Adrenal gland (tissue), 5 donors: ENCODE measurements around the gene TTLL11.

Experiments used
- POLR2A ChIP-seq, 2 donors: fragments of 450-650 bp; IDR thresholded peaks; one replicate each; pipeline ENCODE4 v1.6.1; 2017; ENCODE audit warnings: antibody characterized with exemption in 2 of 2, mild to moderate bottlenecking in 2 of 2, moderate library complexity in 1 of 2
- TF ChIP-seq, protein P1 (sequence below), 6 experiments: fragments of 450-650 bp in 4 of 6; fragments of 200-600 bp in 2 of 6; sonication (generic) in 1 of 6; IDR thresholded peaks; 1 replicate in 5 of 6; 2 replicates in 1 of 6; pipeline versions ENCODE4 v1.5.1 to v1.8.0; 2016 to 2021; ENCODE audit warnings: antibody characterized with exemption in 6 of 6, mild to moderate bottlenecking in 2 of 6, moderate library complexity in 1 of 6
- donor health status: DM: no; HTN: no; CAD: no.

DNA sequence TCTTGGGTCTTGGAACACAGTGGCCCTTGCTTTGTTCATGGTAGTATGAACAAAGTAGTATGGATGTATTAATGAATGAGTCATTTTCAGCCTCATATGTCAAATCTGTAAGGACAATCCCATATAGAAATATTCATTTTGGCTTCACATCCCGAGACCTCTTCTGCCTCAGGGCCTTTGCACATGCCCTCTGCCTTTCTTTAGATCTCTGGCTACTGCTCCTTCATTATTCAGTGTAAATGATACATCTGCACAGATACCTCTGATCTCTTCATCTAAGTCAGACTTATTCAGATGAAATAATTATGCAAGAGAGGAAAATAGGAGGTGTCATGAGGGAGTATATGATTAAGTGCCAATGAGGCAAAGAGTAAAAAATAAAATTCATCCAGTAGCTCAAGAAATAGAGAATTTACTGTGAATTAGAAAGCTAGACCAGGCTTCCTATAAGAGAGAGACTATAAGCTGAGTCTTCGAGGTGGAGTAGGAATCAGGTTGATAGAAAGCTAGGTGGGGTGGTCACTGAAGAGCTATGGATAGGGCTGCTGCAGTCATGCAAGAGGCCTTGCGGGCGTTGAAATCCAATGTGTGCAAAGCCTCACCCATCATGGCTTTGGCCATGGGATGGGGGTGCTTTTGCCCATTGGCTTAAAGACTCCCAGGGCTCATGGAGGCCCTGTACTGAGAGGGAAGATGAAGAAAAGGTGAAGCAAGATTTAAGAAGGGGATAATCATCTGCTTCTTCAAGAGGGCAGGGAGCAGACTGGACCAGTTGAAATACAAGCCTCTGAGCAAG is 3.7 kb upstream of the TTLL11 start:
- TF ChIP-seq, protein P1, sequence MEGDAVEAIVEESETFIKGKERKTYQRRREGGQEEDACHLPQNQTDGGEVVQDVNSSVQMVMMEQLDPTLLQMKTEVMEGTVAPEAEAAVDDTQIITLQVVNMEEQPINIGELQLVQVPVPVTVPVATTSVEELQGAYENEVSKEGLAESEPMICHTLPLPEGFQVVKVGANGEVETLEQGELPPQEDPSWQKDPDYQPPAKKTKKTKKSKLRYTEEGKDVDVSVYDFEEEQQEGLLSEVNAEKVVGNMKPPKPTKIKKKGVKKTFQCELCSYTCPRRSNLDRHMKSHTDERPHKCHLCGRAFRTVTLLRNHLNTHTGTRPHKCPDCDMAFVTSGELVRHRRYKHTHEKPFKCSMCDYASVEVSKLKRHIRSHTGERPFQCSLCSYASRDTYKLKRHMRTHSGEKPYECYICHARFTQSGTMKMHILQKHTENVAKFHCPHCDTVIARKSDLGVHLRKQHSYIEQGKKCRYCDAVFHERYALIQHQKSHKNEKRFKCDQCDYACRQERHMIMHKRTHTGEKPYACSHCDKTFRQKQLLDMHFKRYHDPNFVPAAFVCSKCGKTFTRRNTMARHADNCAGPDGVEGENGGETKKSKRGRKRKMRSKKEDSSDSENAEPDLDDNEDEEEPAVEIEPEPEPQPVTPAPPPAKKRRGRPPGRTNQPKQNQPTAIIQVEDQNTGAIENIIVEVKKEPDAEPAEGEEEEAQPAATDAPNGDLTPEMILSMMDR (IDR thresholded peaks at IDR 0.05), result no peak
- TF ChIP-seq POLR2A (IDR thresholded peaks at IDR 0.05), result no peak
